WTC11 (cell line): ENCODE data around the gene PHLDA2. TPM values are rescaled to one million over a fixed set of nuclear protein-coding genes. Genes with fewer than 3 reads are reported as not detected.

Source experiments
- ATAC-seq: fragments of 200-7000 bp; cut with Tn5 transposase; 2 replicates; pipeline ENCODE4 v1.10.0; 2021; ENCODE audit warnings: mild to moderate bottlenecking, moderate library complexity
- CTCF ChIA-PET: fragments of 300-600 bp; sonication (Branson Sonifier 250); formaldehyde crosslinking; loops from one replicate; lab custom pipeline; 2021; ENCODE audit warnings: antibody characterized with exemption; lab: Charles Lee
- POLR2A ChIA-PET: fragments of 350-600 bp; sonication (Branson Sonifier 250); formaldehyde crosslinking; loops from one replicate; lab custom pipeline; 2021; ENCODE audit warnings: antibody characterized with exemption; lab: Charles Lee
- DNase-seq: peaks from one replicate; pipeline ENCODE4 v3.0.0; 2021; ENCODE audit warnings: low spot score
- H3K27ac Mint-ChIP-seq: 2 replicates; pipeline ENCODE4 v1.8.0; 2021; ENCODE audit warnings: mixed read lengths
- H3K27me3 Mint-ChIP-seq: 2 replicates; pipeline ENCODE4 v1.8.0; 2021; ENCODE audit warnings: low read depth, mild to moderate bottlenecking, moderate library complexity, mixed read lengths
- H3K36me3 Mint-ChIP-seq: 2 replicates; pipeline ENCODE4 v1.8.0; 2021; ENCODE audit warnings: mixed read lengths
- H3K4me1 Mint-ChIP-seq: 2 replicates; pipeline ENCODE4 v1.8.0; 2022; ENCODE audit warnings: mixed read lengths
- H3K4me3 Mint-ChIP-seq: 2 replicates; pipeline ENCODE4 v1.8.0; 2021; ENCODE audit warnings: mild to moderate bottlenecking, moderate library complexity, mixed read lengths
- H3K9me3 Mint-ChIP-seq: 2 replicates; pipeline ENCODE4 v1.8.0; 2021; ENCODE audit warnings: mixed read lengths
- ATF3 ChIP-seq: sonication (generic); formaldehyde crosslinking; conservative IDR thresholded peaks from 2 replicates; pipeline ENCODE4 v1.8.1; 2022; ENCODE audit warnings: mild to moderate bottlenecking, missing genetic modification reagents
- CREB1 ChIP-seq: sonication (generic); formaldehyde crosslinking; IDR thresholded peaks from 2 replicates; pipeline ENCODE4 v1.8.0; 2023; ENCODE audit warnings: mild to moderate bottlenecking, missing genetic modification reagents
- CREM ChIP-seq: sonication (generic); formaldehyde crosslinking; IDR thresholded peaks from 2 replicates; pipeline ENCODE4 v1.8.1; 2022; ENCODE audit warnings: mild to moderate bottlenecking, missing genetic modification reagents, moderate library complexity
- E2F1 ChIP-seq: sonication (generic); formaldehyde crosslinking; IDR thresholded peaks from 2 replicates; pipeline ENCODE4 v1.8.0; 2022; ENCODE audit warnings: mild to moderate bottlenecking, missing genetic modification reagents
- EMX1 ChIP-seq: fragments of 250-450 bp; sonication (Bioruptor Pico); IDR thresholded peaks from 2 replicates; pipeline ENCODE4 v1.8.0; 2021; ENCODE audit warnings: mild to moderate bottlenecking
- GABPB1 ChIP-seq: sonication (generic); formaldehyde crosslinking; IDR thresholded peaks from 2 replicates; pipeline ENCODE4 v1.8.1; 2023; ENCODE audit warnings: mild to moderate bottlenecking, missing genetic modification reagents
- KAT7 ChIP-seq: sonication (generic); formaldehyde crosslinking; IDR thresholded peaks from 2 replicates; pipeline ENCODE4 v1.8.1; 2023; ENCODE audit warnings: missing genetic modification reagents, mild to moderate bottlenecking, borderline replicate concordance
- MAX ChIP-seq: sonication (generic); formaldehyde crosslinking; IDR thresholded peaks from 2 replicates; pipeline ENCODE4 v1.8.0; 2022; ENCODE audit warnings: mild to moderate bottlenecking, missing genetic modification reagents
- NFYB ChIP-seq: sonication (generic); formaldehyde crosslinking; conservative IDR thresholded peaks from 2 replicates; pipeline ENCODE4 v1.8.0; 2022; ENCODE audit warnings: low read depth, missing genetic modification reagents
- NR1H2 ChIP-seq: sonication (generic); formaldehyde crosslinking; IDR thresholded peaks from 2 replicates; pipeline ENCODE4 v1.9.0; 2021; ENCODE audit warnings: mild to moderate bottlenecking, moderate library complexity, missing genetic modification reagents
- NR3C1 ChIP-seq: sonication (generic); formaldehyde crosslinking; conservative IDR thresholded peaks from 2 replicates; pipeline ENCODE4 v1.8.1; 2023; ENCODE audit warnings: low read depth, mild to moderate bottlenecking, missing genetic modification reagents
- PRRX2 ChIP-seq: fragments of 250-450 bp; sonication (Bioruptor Pico); IDR thresholded peaks from 2 replicates; pipeline ENCODE4 v1.8.0; 2021; ENCODE audit warnings: mild to moderate bottlenecking
- STAT6 ChIP-seq: sonication (generic); formaldehyde crosslinking; conservative IDR thresholded peaks from 2 replicates; pipeline ENCODE4 v1.8.1; 2023; ENCODE audit warnings: mild to moderate bottlenecking, low read depth, missing genetic modification reagents, moderate library complexity
- TP53 ChIP-seq: sonication (generic); formaldehyde crosslinking; IDR thresholded peaks from 2 replicates; pipeline ENCODE4 v1.8.1; 2023; ENCODE audit warnings: mild to moderate bottlenecking, missing genetic modification reagents
- ZBTB21 ChIP-seq: sonication (generic); formaldehyde crosslinking; IDR thresholded peaks from 2 replicates; pipeline ENCODE4 v1.8.1; 2023; ENCODE audit warnings: mild to moderate bottlenecking, missing genetic modification reagents, borderline replicate concordance
- ZNF138 ChIP-seq: sonication (generic); formaldehyde crosslinking; conservative IDR thresholded peaks from 2 replicates; pipeline ENCODE4 v1.8.1; 2022; ENCODE audit warnings: mild to moderate bottlenecking, moderate library complexity, missing genetic modification reagents
- ZNF232 ChIP-seq: sonication (generic); formaldehyde crosslinking; IDR thresholded peaks from 2 replicates; pipeline ENCODE4 v1.8.0; 2022; ENCODE audit warnings: mild to moderate bottlenecking, missing genetic modification reagents
- ZNF281 ChIP-seq: sonication (generic); formaldehyde crosslinking; IDR thresholded peaks from 2 replicates; pipeline ENCODE4 v1.8.0; 2023; ENCODE audit warnings: mild to moderate bottlenecking, missing genetic modification reagents
- ZNF512 ChIP-seq: sonication (generic); formaldehyde crosslinking; IDR thresholded peaks from 2 replicates; pipeline ENCODE4 v1.8.1; 2022; ENCODE audit warnings: missing genetic modification reagents, borderline replicate concordance
- ZNF671 ChIP-seq: fragments of 250-450 bp; sonication (Bioruptor Pico); IDR thresholded peaks from 2 replicates; pipeline ENCODE4 v1.8.0; 2021; ENCODE audit warnings: mild to moderate bottlenecking
- total RNA-seq: library from RNA; stranded (reverse); gene quantifications from 3 replicates; pipeline ENCODE4 v1.2.3, GENCODE V29; 2021

The PHLDA2 gene
- total RNA-seq, 1 experiment from 2014 or later = 9.6 TPM

- no peak for TF ChIP-seq STAT6
- no peak for TF ChIP-seq ZNF281 (CRISPR knock-in tag)
- TF ChIP-seq TP53 = no peak
Measured at GRCh38 chr11:2927121-2927800, 2.0 kb downstream of the PHLDA2 start (continued).

GRCh38 chr11:2926611-2927051, 2.6 kb downstream of the PHLDA2 start:
- no peak for ATAC-seq
- H3K4me3 Mint-ChIP-seq = no peak overlapping the region
- TF ChIP-seq ZNF671 (CRISPR knock-in tag) (no peak), ZNF512 (CRISPR knock-in tag) (no peak), GABPB1 (no peak), E2F1 (CRISPR knock-in tag) (no peak), NR1H2 (CRISPR knock-in tag) (no peak), EMX1 (no peak), ZNF138 (no peak), MAX (CRISPR knock-in tag) (no peak), CREM (no peak)

GRCh38 chr11:2924821-2925675, 4.2 kb downstream of the PHLDA2 start:
- ChIA-PET POLR2A (no interaction called here), CTCF (interaction anchor here (1.0 to 1.5 kb wide), 2 partner anchors 32 to 96 kb away, joined by 4 to 5 read pairs; no protein-coding TSS in a partner anchor)
- no peak overlapping the region for H3K27ac Mint-ChIP-seq
- DNase-seq (no peak), ATAC-seq (no peak)
- H3K9me3 Mint-ChIP-seq = no peaks in the 10 kb centered on the region
- H3K4me1 Mint-ChIP-seq = peaks cover 4% of the 10 kb centered on the region
- H3K4me3 Mint-ChIP-seq = no peak overlapping the region
- 0 out of 2 replicates have a peak, but pooled peaks cover 3% of the 10 kb centered on the region for H3K36me3 Mint-ChIP-seq
- peaks cover 35% of the 10 kb centered on the region for H3K27me3 Mint-ChIP-seq
- TF ChIP-seq NR3C1 (CRISPR knock-in tag) (no peak), NFYB (no peak), ZNF671 (CRISPR knock-in tag) (no peak), KAT7 (CRISPR knock-in tag) (no peak), ZBTB21 (CRISPR knock-in tag) (no peak), CREB1 (CRISPR knock-in tag) (no peak), E2F1 (CRISPR knock-in tag) (no peak), ZNF232 (CRISPR knock-in tag) (no peak), ATF3 (CRISPR knock-in tag) (no peak), PRRX2 (no peak)

More at GRCh38 chr11:2926611-2927051, 2.6 kb downstream of the PHLDA2 start:
- no peaks in the 10 kb centered on the region for H3K9me3 Mint-ChIP-seq
- DNase-seq = no peak
- ChIA-PET POLR2A (no interaction called here), CTCF (no interaction called here)
- peaks cover 42% of the 10 kb centered on the region for H3K27me3 Mint-ChIP-seq
- H3K4me1 Mint-ChIP-seq = peaks cover 7% of the 10 kb centered on the region
- H3K36me3 Mint-ChIP-seq = 0 out of 2 replicates have a peak, but pooled peaks cover 3% of the 10 kb centered on the region
- no peak overlapping the region for H3K27ac Mint-ChIP-seq
